OCI-LY1 (cell line): ENCODE results near the gene TICRR.

Experiments
- EZH2 ChIP-seq: fragments of 200-600 bp; sonication (generic), shearing (Covaris generic); IDR thresholded peaks from 2 replicates; pipeline ENCODE4 v1.8.0; 2017; ENCODE audit warnings: borderline replicate concordance, mixed run types, mild to moderate bottlenecking, antibody characterized with exemption, low read length, moderate library complexity, mixed read lengths
- TF ChIP-seq, protein P1 (sequence below): fragments of 200-600 bp; sonication (generic), shearing (Covaris generic); IDR thresholded peaks from 2 replicates; pipeline ENCODE4 v1.5.1; 2017; ENCODE audit warnings: mild to moderate bottlenecking, antibody characterized with exemption, low read length, moderate library complexity, mixed read lengths

DNA sequence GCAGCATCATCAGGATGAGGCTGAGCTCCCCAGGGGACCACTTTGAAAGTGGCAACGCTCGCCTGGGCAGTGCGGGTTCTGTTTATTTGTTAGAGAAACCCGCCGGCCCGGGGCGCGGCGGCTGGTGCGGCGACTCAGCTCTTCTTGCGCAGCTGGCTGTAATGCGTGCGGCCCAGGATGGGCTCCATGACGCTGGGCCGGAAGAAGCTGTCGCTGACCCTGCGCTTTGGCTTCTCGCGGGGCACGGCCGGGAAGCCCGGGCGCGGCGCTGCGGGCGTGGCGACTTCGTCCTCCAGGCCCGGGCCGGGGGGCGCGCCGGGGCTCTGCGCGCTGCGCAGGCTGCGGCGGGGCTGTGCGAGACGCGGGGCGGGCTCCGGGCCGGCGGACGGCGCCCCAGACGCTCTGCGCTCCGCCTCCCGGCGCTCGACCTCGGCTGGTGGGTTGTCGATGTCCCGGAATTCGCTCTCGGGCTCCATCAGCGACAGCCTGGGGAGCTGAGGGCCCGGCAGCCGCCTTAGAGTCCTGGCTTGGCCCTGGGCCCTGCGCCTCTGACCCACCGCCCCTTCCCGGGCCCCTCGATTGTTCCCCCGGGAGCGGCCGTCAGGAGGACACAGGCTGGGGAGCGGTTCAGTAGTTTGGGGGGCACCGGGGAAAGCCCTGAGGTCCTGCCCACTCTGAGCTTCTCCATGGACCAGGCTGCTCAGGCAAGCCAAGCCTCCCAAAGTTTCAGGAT, 90.3 kb downstream of the TICRR start:
- TF ChIP-seq, protein P1, sequence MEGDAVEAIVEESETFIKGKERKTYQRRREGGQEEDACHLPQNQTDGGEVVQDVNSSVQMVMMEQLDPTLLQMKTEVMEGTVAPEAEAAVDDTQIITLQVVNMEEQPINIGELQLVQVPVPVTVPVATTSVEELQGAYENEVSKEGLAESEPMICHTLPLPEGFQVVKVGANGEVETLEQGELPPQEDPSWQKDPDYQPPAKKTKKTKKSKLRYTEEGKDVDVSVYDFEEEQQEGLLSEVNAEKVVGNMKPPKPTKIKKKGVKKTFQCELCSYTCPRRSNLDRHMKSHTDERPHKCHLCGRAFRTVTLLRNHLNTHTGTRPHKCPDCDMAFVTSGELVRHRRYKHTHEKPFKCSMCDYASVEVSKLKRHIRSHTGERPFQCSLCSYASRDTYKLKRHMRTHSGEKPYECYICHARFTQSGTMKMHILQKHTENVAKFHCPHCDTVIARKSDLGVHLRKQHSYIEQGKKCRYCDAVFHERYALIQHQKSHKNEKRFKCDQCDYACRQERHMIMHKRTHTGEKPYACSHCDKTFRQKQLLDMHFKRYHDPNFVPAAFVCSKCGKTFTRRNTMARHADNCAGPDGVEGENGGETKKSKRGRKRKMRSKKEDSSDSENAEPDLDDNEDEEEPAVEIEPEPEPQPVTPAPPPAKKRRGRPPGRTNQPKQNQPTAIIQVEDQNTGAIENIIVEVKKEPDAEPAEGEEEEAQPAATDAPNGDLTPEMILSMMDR: no peak
- TF ChIP-seq EZH2: no peak
